ENCODE data around the gene SNAPC2. TPM values are rescaled to one million over a fixed set of nuclear protein-coding genes. Genes with fewer than 3 reads are reported as not detected.
"Not testable (repeated sequence)": the region's sequence is repeated elsewhere in the genome, so short reads cannot be mapped to it uniquely, and the experiment has no call there.

The SNAPC2 gene
- total and polyA plus RNA-seq, 7 donors: 11.6 to 31.2 (median 20.3) TPM

DNA sequence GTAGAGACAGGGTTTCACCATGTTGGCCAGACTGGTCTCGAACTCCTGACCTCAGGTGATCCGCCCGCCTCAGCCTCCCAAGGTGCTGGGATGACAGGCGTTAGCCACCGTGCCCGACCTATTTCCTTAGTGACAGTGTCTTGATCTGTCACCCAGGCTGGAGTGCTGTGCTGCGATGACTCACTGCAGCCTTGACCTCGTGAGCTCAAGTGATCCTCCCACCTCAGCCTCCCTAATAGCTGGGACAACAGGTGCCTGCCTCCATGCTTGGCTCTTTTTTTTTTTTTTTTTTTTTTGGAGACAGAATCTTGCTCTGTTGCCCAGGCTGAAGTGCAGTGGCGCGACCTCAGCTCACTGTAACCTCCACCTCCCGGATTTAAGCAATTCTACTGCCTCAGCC is 9.9 kb downstream of the SNAPC2 start:
- H3K27me3 ChIP-seq; intact Hi-C loops (cut with DNase I); DNase-seq; H3K4me3 ChIP-seq; H3K9me3 ChIP-seq: not testable (repeated sequence)
- Histone ChIP-seq H3K27ac (peak overlapping the region; percentile 89 to 97 (median 94)), H3K36me3 (peaks cover 28 to 42% (median 36%) of the 10 kb centered on the region in 4 donors), H3K4me1 (peaks cover 0 to 80% (median 68%) of the 10 kb centered on the region in 4 donors)
- peak in 1 of 4 donors; percentile 5 for TF ChIP-seq POLR2AphosphoS5 (IDR thresholded peaks at IDR 0.05)
- 83 to 85% methylated on average over 11 of the region's 11 CpGs for WGBS, 2 donors

DNA sequence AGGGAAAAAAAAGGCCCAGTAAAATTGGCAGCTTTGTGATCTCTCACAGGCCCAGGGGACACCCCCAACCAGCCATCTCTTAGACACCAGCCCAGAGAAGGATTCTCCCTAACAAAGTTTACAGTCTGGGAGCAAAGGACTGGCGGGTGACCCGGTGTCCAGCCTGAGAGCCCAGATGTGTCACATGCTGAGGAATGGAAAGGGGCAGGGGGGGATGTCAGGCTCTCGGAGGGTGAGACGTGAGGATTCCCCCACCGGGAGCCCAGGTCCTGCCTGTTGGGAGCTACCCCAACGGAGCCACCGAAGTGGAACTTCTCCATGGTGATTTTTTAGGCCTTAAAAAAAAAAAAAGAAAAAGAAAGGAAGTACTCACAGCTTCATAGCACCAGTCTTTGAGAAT is 10.6 kb downstream of the SNAPC2 start:
- Histone ChIP-seq H3K36me3 (peaks cover 35 to 50% (median 43%) of the 10 kb centered on the region in 4 donors), H3K27me3 (no peaks in the 10 kb centered on the region), H3K4me3 (no peak overlapping the region), H3K4me1 (peaks cover 0 to 73% (median 62%) of the 10 kb centered on the region in 4 donors), H3K9me3 (no peaks in the 10 kb centered on the region), H3K27ac (peak overlapping the region; percentile 89 to 97 (median 94))
- whole genome bisulfite sequencing, 2 donors: 83 to 93% methylated on average over 7 of the region's 7 CpGs
- intact Hi-C loops (cut with DNase I): no loop called here
- no peak for DNase-seq
- TF ChIP-seq POLR2AphosphoS5 (IDR thresholded peaks at IDR 0.05) (no peak), EP300 (IDR thresholded peaks at IDR 0.05) (no peak), POLR2A (IDR thresholded peaks at IDR 0.05) (no peak), CTCF (IDR thresholded peaks at IDR 0.05) (no peak)

DNA sequence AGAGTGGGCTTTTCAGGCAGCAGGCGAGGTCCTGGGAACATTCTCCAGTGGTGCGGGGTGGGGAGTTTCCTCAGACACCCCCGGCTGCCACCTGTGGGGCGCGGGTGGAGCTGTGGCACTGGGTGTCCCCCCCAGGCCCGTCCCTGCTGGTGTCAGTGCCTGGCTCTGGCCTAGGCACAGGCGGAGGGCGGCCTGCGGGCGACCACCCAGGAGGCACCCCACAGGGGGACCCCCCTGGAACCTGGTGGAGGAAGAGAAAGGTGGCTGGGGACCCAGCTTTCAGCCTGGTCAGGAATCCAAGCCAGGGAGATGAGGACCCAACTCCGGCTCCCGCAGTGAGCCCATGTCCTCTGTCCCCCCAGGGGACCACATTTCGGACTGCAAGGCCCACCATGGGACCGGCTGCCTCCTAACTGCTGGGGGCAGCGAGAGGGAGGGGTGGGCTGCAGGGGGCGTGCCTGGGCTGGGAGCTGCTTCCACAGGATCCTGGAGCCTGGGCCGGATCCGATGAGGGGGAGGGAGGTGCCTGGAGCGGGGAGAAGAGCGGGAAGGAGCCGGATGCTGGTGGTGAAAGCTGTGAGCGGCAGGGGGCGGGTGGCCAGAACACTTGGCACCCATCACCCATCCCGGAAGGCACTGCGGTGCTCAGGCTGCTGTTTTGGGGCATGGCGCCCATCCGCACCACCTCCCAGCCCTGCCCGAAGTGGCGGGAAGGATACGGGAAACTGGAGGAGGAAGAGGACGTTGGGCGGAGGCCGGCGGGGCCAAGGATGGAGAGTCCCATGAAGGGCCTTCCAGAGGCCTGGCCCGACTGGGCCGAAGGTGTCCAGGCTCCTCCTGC is 11.3 kb downstream of the SNAPC2 start:
- peak overlapping the region; percentile 89 to 97 (median 94) for H3K27ac ChIP-seq
- 90 to 92% methylated on average over 36 of the region's 36 CpGs for WGBS, 2 donors
- H3K4me3 ChIP-seq: no peak overlapping the region
- TF ChIP-seq CTCF (IDR thresholded peaks at IDR 0.05): no peak
- DNase-seq: peak; percentile 82
- no peaks in the 10 kb centered on the region for H3K27me3 ChIP-seq
- no peaks in the 10 kb centered on the region for H3K9me3 ChIP-seq
- peaks cover 39 to 56% (median 49%) of the 10 kb centered on the region in 4 donors for H3K36me3 ChIP-seq
- intact Hi-C loops (cut with DNase I): no loop called here
- peaks cover 0 to 68% (median 58%) of the 10 kb centered on the region in 4 donors for H3K4me1 ChIP-seq

- WGBS, 2 donors: 92% methylated on average over 32 of the region's 32 CpGs
- no peaks in the 10 kb centered on the region for H3K27me3 ChIP-seq
- H3K4me3 ChIP-seq: no peak overlapping the region
- DNase-seq: peak; percentile 66
- no peaks in the 10 kb centered on the region for H3K9me3 ChIP-seq
- peaks cover 0 to 59% (median 48%) of the 10 kb centered on the region in 4 donors for H3K4me1 ChIP-seq
- TF ChIP-seq EP300 (IDR thresholded peaks at IDR 0.05) (no peak), CTCF (IDR thresholded peaks at IDR 0.05) (no peak), POLR2A (IDR thresholded peaks at IDR 0.05) (no peak), POLR2AphosphoS5 (IDR thresholded peaks at IDR 0.05) (no peak)
- peak overlapping the region; percentile 89 to 97 (median 94) for H3K27ac ChIP-seq
- H3K36me3 ChIP-seq: peaks cover 49 to 66% (median 58%) of the 10 kb centered on the region in 4 donors
- intact Hi-C loops (cut with DNase I): no loop called here
These were observed 12.3 kb downstream of the SNAPC2 start for GRCh38 chr19:7932276-7932929.

DNA sequence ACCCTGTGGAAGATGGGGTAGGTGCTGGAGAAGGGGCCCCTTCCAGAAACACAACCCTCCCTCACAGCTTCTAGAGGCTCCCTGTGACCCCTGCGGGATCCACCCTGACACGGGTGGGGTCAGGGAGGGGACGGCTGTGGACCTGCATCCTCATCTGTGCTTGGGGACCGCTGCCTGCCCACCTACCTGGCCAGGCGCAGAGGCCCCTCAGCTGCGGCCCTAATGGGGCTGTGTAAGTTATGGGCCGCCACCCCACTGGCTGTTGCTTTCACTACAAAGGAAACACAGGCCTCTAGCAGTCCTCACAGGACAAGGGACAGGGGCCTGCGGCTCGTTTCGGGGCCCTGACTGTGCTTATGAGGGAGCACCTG is 12.8 kb downstream of the SNAPC2 start:
- WGBS, 2 donors: 91 to 94% methylated on average over 10 of the region's 10 CpGs
- intact Hi-C loops (cut with DNase I): no loop called here
- no peak overlapping the region for H3K4me3 ChIP-seq
- H3K27ac ChIP-seq: peak overlapping the region in 3 of 4 donors; percentile 93 to 97 (median 94)
- no peaks in the 10 kb centered on the region for H3K27me3 ChIP-seq
- peaks cover 50 to 71% (median 63%) of the 10 kb centered on the region in 4 donors for H3K36me3 ChIP-seq
- no peak for DNase-seq
- peaks cover 0 to 54% (median 43%) of the 10 kb centered on the region in 4 donors for H3K4me1 ChIP-seq
- TF ChIP-seq CTCF (IDR thresholded peaks at IDR 0.05) (no peak), POLR2AphosphoS5 (IDR thresholded peaks at IDR 0.05) (no peak), EP300 (IDR thresholded peaks at IDR 0.05) (no peak)
- H3K9me3 ChIP-seq: no peaks in the 10 kb centered on the region
